Sigmoid colon (tissue), 7 donors: ENCODE measurements around the gene AVPR1B. TPM values are rescaled to one million over a fixed set of nuclear protein-coding genes. Genes with fewer than 3 reads are reported as not detected.

Experiments used
- DNase-seq: peaks from one replicate; pipeline ENCODE4 v3.0.0-alpha.2; 2019
- H3K27ac ChIP-seq, 4 donors: fragments of 200-600 bp; sonication (generic); one replicate each; pipeline ENCODE4 v1.5.1; 2016 to 2019; ENCODE audit warnings: mild to moderate bottlenecking in 1 of 4
- H3K27me3 ChIP-seq, 3 donors: fragments of 200-600 bp; sonication (generic); one replicate each; pipeline ENCODE4 v1.5.1; 2019; ENCODE audit warnings: mild to moderate bottlenecking in 1 of 3
- H3K36me3 ChIP-seq, 4 donors: fragments of 200-600 bp; sonication (generic); one replicate each; pipeline ENCODE4 v1.5.1; 2016 to 2019
- H3K4me1 ChIP-seq, 4 donors: fragments of 200-600 bp; sonication (generic); one replicate each; pipeline ENCODE4 v1.5.1; 2017 to 2019
- H3K4me3 ChIP-seq, 4 donors: fragments of 200-600 bp; sonication (generic); one replicate each; pipeline ENCODE4 v1.5.1; 2017 to 2019; ENCODE audit warnings: mild to moderate bottlenecking in 2 of 4, moderate library complexity in 1 of 4
- H3K9me3 ChIP-seq, 4 donors: fragments of 200-600 bp in 3 of 4; sonication (generic) in 3 of 4; one replicate each; pipeline versions ENCODE4 v1.5.1 to v1.6.1; 2013 to 2019
- EP300 ChIP-seq, 4 donors: sonication (generic); formaldehyde crosslinking; IDR thresholded peaks; one replicate each; pipeline ENCODE4 v1.6.1; 2017; ENCODE audit warnings: antibody characterized with exemption in 4 of 4
- POLR2A ChIP-seq, 2 donors: fragments of 450-650 bp; IDR thresholded peaks; one replicate each; pipeline ENCODE4 v1.6.1; 2016; ENCODE audit warnings: antibody characterized with exemption in 2 of 2, mild to moderate bottlenecking in 2 of 2, moderate library complexity in 2 of 2
- POLR2AphosphoS5 ChIP-seq, 4 donors: sonication (generic); formaldehyde crosslinking; IDR thresholded peaks; one replicate each; pipeline ENCODE4 v1.6.1; 2017; ENCODE audit warnings: antibody characterized with exemption in 4 of 4
- WGBS, 2 donors: extraction: QIAGEN DNeasy Blood & Tissue Kit; methylation state at CpG; one replicate each; pipeline ENCODE4 v1.1.7; 2013; 5-methylcytosine and 5-hydroxymethylcytosine counted together
- intact Hi-C: fragments of 100-400 bp; cut with DNase I; formaldehyde crosslinking; loops from one replicate; pipeline ENCODE4 v1.15.1; 2023
- polyA plus RNA-seq, 3 donors: library from polyadenylated mRNA; stranded (reverse); fragments of 200-250 nt; gene quantifications; one replicate each; pipeline ENCODE4 v1.2.3, GENCODE V29; 2013
- total RNA-seq, 4 donors: library from RNA; depleted of rRNA; stranded (reverse); fragments of >200 nt; gene quantifications; one replicate each; pipeline ENCODE4 v1.1.0, GENCODE V29; 2016
- TF ChIP-seq, protein P1 (sequence below), 4 experiments: fragments of 450-650 bp in 3 of 4; fragments of 200-600 bp in 1 of 4; IDR thresholded peaks; one replicate each; pipeline ENCODE4 v1.5.1; 2016 to 2019; ENCODE audit warnings: antibody characterized with exemption in 4 of 4, mild to moderate bottlenecking in 3 of 4, moderate library complexity in 2 of 4
- donor health status: healthy with polysubstance abuse.
- donor health status: Bipolar disorder and iron deficiency.
- donor health status: healthy.

The AVPR1B gene
- total and polyA plus RNA-seq, 7 donors, result 0.23 to 0.36 TPM; not detected in 5

DNA sequence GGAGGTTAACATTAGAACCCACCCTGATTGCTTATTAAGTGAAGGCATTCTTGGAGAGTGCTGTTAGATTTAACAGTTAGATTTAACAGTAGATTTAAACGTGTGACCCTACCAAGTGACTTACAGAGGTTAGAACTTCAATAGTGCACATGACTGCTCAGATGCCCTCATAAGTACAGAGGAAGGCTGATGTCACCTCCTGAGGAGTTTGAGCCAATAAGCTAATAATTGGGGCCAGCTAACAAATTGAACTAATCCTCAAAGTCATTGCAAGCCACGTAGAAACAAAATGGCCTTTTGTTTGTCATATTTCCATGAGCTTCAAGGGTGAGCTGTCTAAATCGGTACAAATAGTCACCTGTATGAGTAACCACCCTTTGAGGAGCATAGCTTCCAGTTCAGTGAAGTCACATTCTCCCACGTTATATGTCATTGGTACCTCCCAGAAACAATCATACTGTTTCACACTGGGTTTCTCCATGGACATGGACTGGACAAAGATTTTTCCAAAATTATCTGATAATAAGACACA lies 11.7 kb downstream of the AVPR1B start:
- H3K4me3 ChIP-seq, result no peak overlapping the region
- H3K9me3 ChIP-seq, result no peaks in the 10 kb centered on the region
- DNase-seq, result no peak
- 79 to 86% methylated on average over 4 of the region's 4 CpGs for WGBS, 2 donors
- H3K4me1 ChIP-seq, result no peaks in the 10 kb centered on the region
- no peaks in the 10 kb centered on the region for H3K27me3 ChIP-seq
- intact Hi-C loops, result loop anchor here (5.0 kb wide), 2 partner anchors 123 to 313 kb away; no protein-coding TSS in a partner anchor
- TF ChIP-seq EP300 (IDR thresholded peaks at IDR 0.05) (no peak), POLR2AphosphoS5 (IDR thresholded peaks at IDR 0.05) (no peak), POLR2A (IDR thresholded peaks at IDR 0.05) (no peak)
- TF ChIP-seq, protein P1, sequence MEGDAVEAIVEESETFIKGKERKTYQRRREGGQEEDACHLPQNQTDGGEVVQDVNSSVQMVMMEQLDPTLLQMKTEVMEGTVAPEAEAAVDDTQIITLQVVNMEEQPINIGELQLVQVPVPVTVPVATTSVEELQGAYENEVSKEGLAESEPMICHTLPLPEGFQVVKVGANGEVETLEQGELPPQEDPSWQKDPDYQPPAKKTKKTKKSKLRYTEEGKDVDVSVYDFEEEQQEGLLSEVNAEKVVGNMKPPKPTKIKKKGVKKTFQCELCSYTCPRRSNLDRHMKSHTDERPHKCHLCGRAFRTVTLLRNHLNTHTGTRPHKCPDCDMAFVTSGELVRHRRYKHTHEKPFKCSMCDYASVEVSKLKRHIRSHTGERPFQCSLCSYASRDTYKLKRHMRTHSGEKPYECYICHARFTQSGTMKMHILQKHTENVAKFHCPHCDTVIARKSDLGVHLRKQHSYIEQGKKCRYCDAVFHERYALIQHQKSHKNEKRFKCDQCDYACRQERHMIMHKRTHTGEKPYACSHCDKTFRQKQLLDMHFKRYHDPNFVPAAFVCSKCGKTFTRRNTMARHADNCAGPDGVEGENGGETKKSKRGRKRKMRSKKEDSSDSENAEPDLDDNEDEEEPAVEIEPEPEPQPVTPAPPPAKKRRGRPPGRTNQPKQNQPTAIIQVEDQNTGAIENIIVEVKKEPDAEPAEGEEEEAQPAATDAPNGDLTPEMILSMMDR (IDR thresholded peaks at IDR 0.05), result no peak
- H3K27ac ChIP-seq, result no peak overlapping the region
- H3K36me3 ChIP-seq, result no peaks in the 10 kb centered on the region

DNA sequence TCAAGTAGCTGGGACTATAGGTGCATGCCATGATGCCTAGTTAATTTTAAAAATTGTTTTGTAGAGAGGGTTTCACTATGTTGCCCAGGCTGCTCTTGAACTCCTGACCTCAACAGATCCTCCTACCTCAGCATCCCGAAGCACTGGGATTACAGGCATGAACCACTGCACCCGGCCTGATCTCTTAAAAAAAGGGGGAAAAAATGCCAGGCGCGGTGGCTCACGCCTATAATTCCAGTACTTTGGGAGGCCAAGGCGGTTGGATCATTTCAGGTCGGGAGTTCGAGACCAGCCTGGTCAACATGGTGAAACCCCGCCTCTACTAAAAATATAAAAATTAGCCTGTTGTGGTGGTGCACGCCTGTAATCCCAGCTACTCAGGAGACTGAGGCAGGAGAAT lies 13.2 kb downstream of the AVPR1B start:
- H3K27me3 ChIP-seq, result no peaks in the 10 kb centered on the region
- H3K4me3 ChIP-seq, result no peak overlapping the region
- WGBS, 2 donors, result 87 to 94% methylated on average over 10 of the region's 10 CpGs
- no peaks in the 10 kb centered on the region for H3K36me3 ChIP-seq
- H3K27ac ChIP-seq, result no peak overlapping the region
- TF ChIP-seq EP300 (IDR thresholded peaks at IDR 0.05) (no peak), POLR2A (IDR thresholded peaks at IDR 0.05) (no peak), POLR2AphosphoS5 (IDR thresholded peaks at IDR 0.05) (no peak)
- TF ChIP-seq, protein P1 (IDR thresholded peaks at IDR 0.05), result no peak
- H3K4me1 ChIP-seq, result no peaks in the 10 kb centered on the region
- intact Hi-C loops, result no loop called here
- no peak for DNase-seq
- no peaks in the 10 kb centered on the region for H3K9me3 ChIP-seq

DNA sequence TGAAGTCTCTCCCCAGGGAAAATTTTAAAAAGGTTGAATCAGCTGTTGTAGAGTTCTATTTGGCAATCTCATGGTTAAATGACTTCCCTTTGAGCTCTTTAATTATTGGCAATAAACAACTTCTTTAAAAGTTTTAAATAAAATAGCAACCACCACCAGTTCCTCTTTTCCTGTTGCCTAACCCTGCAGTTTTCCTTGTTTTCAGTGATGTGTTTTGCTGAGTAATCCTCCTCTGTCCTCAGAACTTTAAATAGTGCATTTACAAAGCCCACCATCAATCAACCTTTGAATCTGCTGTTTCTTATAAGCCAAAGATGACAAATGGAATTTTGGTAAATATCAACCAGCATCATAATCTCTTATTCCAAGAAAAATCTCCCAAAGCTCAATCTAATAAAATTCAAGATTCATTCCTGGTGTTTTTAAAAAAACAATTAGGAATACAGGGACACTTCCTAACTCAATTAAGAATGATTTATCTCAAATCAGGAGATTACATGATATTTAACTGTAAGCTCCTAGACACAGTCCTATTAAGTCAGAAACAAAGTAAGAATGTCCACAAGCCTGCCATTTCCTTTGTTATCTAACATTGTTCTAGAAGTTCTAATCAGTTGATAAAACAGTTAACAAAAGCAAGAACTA lies 14.8 kb downstream of the AVPR1B start:
- Histone ChIP-seq H3K9me3 (no peaks in the 10 kb centered on the region), H3K36me3 (no peaks in the 10 kb centered on the region), H3K4me3 (no peak overlapping the region), H3K27me3 (no peaks in the 10 kb centered on the region), H3K4me1 (no peaks in the 10 kb centered on the region), H3K27ac (no peak overlapping the region)
- intact Hi-C loops, result no loop called here
- no peak for DNase-seq
- no peak for TF ChIP-seq POLR2AphosphoS5 (IDR thresholded peaks at IDR 0.05)
- no peak for TF ChIP-seq POLR2A (IDR thresholded peaks at IDR 0.05)
- TF ChIP-seq EP300 (IDR thresholded peaks at IDR 0.05), result no peak
- TF ChIP-seq, protein P1 (IDR thresholded peaks at IDR 0.05), result no peak

DNA sequence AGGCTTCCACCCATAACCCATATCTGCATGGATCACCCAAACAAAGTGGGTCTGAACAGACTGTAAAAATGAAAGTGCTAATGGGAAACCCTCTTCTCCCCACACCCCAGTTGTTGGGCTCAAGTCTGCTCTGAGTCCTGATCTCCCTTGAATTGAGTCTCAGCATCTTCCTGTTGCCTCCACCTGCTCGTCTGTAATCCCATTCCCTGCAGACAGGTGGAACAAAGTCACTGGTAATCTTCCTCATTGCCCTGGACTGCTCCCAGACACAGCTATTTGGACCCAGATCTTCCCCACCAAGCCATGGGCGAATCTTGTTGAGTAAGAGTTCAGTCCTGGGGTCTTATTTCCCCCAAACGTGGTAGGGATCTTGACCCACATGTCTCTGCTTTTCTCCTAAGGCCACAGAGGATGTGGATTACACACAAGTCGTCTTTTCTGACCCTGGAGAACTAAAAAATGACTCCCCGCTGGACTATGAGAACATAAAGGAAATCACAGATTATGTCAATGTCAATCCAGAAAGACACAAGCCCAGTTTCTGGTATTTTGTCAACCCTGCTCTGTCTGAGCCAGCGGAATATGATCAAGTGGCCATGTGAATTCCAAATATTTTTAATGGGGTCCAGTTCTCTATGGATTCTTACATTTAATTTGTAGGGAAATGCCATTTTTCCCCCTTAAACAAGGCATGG lies 15.7 kb downstream of the AVPR1B start:
- no peaks in the 10 kb centered on the region for H3K27me3 ChIP-seq
- WGBS, 2 donors, result 76 to 79% methylated on average over 6 of the region's 6 CpGs
- no peaks in the 10 kb centered on the region for H3K36me3 ChIP-seq
- H3K27ac ChIP-seq, result no peak overlapping the region
- no peak overlapping the region for H3K4me3 ChIP-seq
- no peak for TF ChIP-seq EP300 (IDR thresholded peaks at IDR 0.05)
- TF ChIP-seq, protein P1 (IDR thresholded peaks at IDR 0.05), result no peak
- no peak for TF ChIP-seq POLR2A (IDR thresholded peaks at IDR 0.05)
- TF ChIP-seq POLR2AphosphoS5 (IDR thresholded peaks at IDR 0.05), result no peak
- no peaks in the 10 kb centered on the region for H3K4me1 ChIP-seq
- no peaks in the 10 kb centered on the region for H3K9me3 ChIP-seq
- DNase-seq, result no peak
- intact Hi-C loops, result no loop called here
